Neural cell (in vitro differentiated cells): Measurements from ENCODE around the gene TTLL5. TPM values are rescaled to one million over a fixed set of nuclear protein-coding genes. Genes with fewer than 3 reads are reported as not detected.

ENCODE experiments used
- H2AFZ ChIP-seq: fragments of 200-600, 300-800 bp; sonication (generic), shearing (Covaris generic); 2 replicates; pipeline ENCODE4 v1.6.0; 2014; ENCODE audit warnings: low read depth, mild to moderate bottlenecking, antibody characterized with exemption, low read length, moderate library complexity
- H3F3A ChIP-seq: fragments of 200-600 bp; shearing (Covaris generic); 2 replicates; pipeline ENCODE4 v1.6.1; 2016; ENCODE audit warnings: mild to moderate bottlenecking, moderate library complexity, mixed read lengths, antibody characterized with exemption, low read length; ENCODE audit not compliant: insufficient read depth, poor library complexity, severe bottlenecking
- H3K27ac ChIP-seq: fragments of 200-600, 300-800 bp; sonication (generic), shearing (Covaris generic); 2 replicates; pipeline ENCODE4 v1.5.1; 2014; ENCODE audit warnings: mild to moderate bottlenecking, low read length, moderate library complexity
- H3K27me3 ChIP-seq: fragments of 300-800, 200-600 bp; sonication (generic), shearing (Covaris generic); 2 replicates; pipeline ENCODE4 v1.6.0; 2014; ENCODE audit warnings: mild to moderate bottlenecking, low read depth, low read length, moderate library complexity; ENCODE audit not compliant: insufficient read depth
- H3K36me3 ChIP-seq: fragments of 300-800, 200-600 bp; sonication (generic), shearing (Covaris generic); 2 replicates; pipeline ENCODE4 v1.5.1; 2014; ENCODE audit warnings: mild to moderate bottlenecking, antibody characterized with exemption, low read length, moderate library complexity; ENCODE audit not compliant: insufficient read depth
- H3K4me2 ChIP-seq: fragments of 300-800, 200-600 bp; sonication (generic), shearing (Covaris generic); 2 replicates; pipeline ENCODE4 v1.6.0; 2014; ENCODE audit warnings: mild to moderate bottlenecking, low read length
- H3K4me3 ChIP-seq: fragments of 300-800, 200-600 bp; sonication (generic), shearing (Covaris generic); 2 replicates; pipeline ENCODE4 v1.5.1; 2014; ENCODE audit warnings: mild to moderate bottlenecking, low read length, moderate library complexity
- H3K79me2 ChIP-seq: fragments of 200-600 bp; shearing (Covaris generic); replicated peaks from 2 replicates; pipeline ENCODE4 v1.6.0; 2014; ENCODE audit warnings: mild to moderate bottlenecking, low read length, moderate library complexity; ENCODE audit not compliant: insufficient read depth
- H3K9ac ChIP-seq: fragments of 300-800, 200-600 bp; sonication (generic), shearing (Covaris generic); 2 replicates; pipeline ENCODE4 v1.6.1; 2016; ENCODE audit warnings: mild to moderate bottlenecking, low read length, mixed read lengths
- H3K9me2 ChIP-seq: fragments of 200-600 bp; shearing (Covaris generic); 2 replicates; pipeline ENCODE4 v1.6.1; 2016; ENCODE audit warnings: mild to moderate bottlenecking, low read length, mixed read lengths; ENCODE audit not compliant: insufficient read depth
- H3K9me3 ChIP-seq: fragments of 200-600, 300-800 bp; sonication (generic), shearing (Covaris generic); 2 replicates; pipeline ENCODE4 v1.6.1; 2016; ENCODE audit warnings: mild to moderate bottlenecking, mixed run types, low read length, moderate library complexity, mixed read lengths
- H4K20me1 ChIP-seq: fragments of 200-600 bp; shearing (Covaris generic); 2 replicates; pipeline ENCODE4 v1.6.1; 2016; ENCODE audit warnings: mild to moderate bottlenecking, mixed run types; ENCODE audit not compliant: insufficient read depth
- CTCF ChIP-seq: fragments of 450-650 bp; IDR thresholded peaks from 2 replicates; pipeline ENCODE4 v1.5.1; 2014; ENCODE audit warnings: antibody characterized with exemption, mild to moderate bottlenecking, moderate library complexity; ENCODE audit not compliant: poor library complexity, severe bottlenecking
- EP300 ChIP-seq: fragments of 450-650 bp; conservative IDR thresholded peaks from 2 replicates; pipeline ENCODE4 v1.6.1; 2014; ENCODE audit warnings: antibody characterized with exemption, mild to moderate bottlenecking, moderate library complexity; ENCODE audit not compliant: poor library complexity, severe bottlenecking
- EZH2 ChIP-seq: fragments of 200-600, 300-800 bp; shearing (Covaris generic), sonication (generic); IDR thresholded peaks from 2 replicates; pipeline ENCODE4 v1.6.1; 2014; ENCODE audit warnings: antibody characterized with exemption, low read length, borderline replicate concordance, mild to moderate bottlenecking; ENCODE audit not compliant: insufficient read depth, poor library complexity, severe bottlenecking
- MXI1 ChIP-seq: fragments of 450-650 bp; conservative IDR thresholded peaks from 2 replicates; pipeline ENCODE4 v1.6.1; 2014; ENCODE audit warnings: antibody characterized with exemption, mild to moderate bottlenecking; ENCODE audit not compliant: poor library complexity, severe bottlenecking
- POLR2AphosphoS5 ChIP-seq: IDR thresholded peaks from 2 replicates; pipeline ENCODE4 v1.6.1; 2012
- RAD21 ChIP-seq: fragments of 450-650 bp; conservative IDR thresholded peaks from 2 replicates; pipeline ENCODE4 v1.6.1; 2014; ENCODE audit warnings: antibody characterized with exemption, mild to moderate bottlenecking, moderate library complexity
- REST ChIP-seq: IDR thresholded peaks from 2 replicates; pipeline ENCODE4 v1.6.1; 2012; ENCODE audit warnings: borderline replicate concordance
- SMC3 ChIP-seq: fragments of 450-650 bp; conservative IDR thresholded peaks from 2 replicates; pipeline ENCODE4 v1.6.1; 2014; ENCODE audit warnings: antibody characterized with exemption, mild to moderate bottlenecking, moderate library complexity; ENCODE audit not compliant: poor library complexity
- TAF1 ChIP-seq: IDR thresholded peaks from 2 replicates; pipeline ENCODE4 v1.6.1; 2012; ENCODE audit warnings: low read depth
- polyA plus RNA-seq: library from polyadenylated mRNA; depleted of rRNA; stranded (reverse); fragments of >200 nt; gene quantifications from 2 replicates; pipeline ENCODE4 v1.2.3, GENCODE V29; 2014

Gene TTLL5
- polyA plus RNA-seq, 1 donor from 2014 or later, result 8.2 TPM

GRCh38 chr14:75757644-75758402 lies 96.8 kb downstream of the TTLL5 start:
- H3K36me3 ChIP-seq, result no peaks in the 10 kb centered on the region
- H2AFZ ChIP-seq, result no peak overlapping the region
- no peaks in the 10 kb centered on the region for H3K27me3 ChIP-seq
- H3K9me2 ChIP-seq, result no peaks in the 10 kb centered on the region
- H3K9ac ChIP-seq, result no peak overlapping the region
- H3K79me2 ChIP-seq, result no peaks in the 10 kb centered on the region
- H3K27ac ChIP-seq, result no peak overlapping the region
- H3K4me3 ChIP-seq, result no peak overlapping the region
- H3K9me3 ChIP-seq, result no peaks in the 10 kb centered on the region
- H3K4me2 ChIP-seq, result no peak overlapping the region
- H4K20me1 ChIP-seq, result no peaks in the 10 kb centered on the region
- no peaks in the 10 kb centered on the region for H3F3A ChIP-seq
- TF ChIP-seq SMC3 (no peak), POLR2AphosphoS5 (no peak), TAF1 (no peak), EZH2 (no peak), RAD21 (no peak), EP300 (no peak), MXI1 (no peak), REST (no peak), CTCF (no peak)

- no peak overlapping the region for H3K4me3 ChIP-seq
- no peak overlapping the region for H3K27ac ChIP-seq
- no peaks in the 10 kb centered on the region for H3K36me3 ChIP-seq
- H3K79me2 ChIP-seq, result no peaks in the 10 kb centered on the region
- H3K9me2 ChIP-seq, result no peaks in the 10 kb centered on the region
- H4K20me1 ChIP-seq, result no peaks in the 10 kb centered on the region
- no peaks in the 10 kb centered on the region for H3K27me3 ChIP-seq
- no peak for TF ChIP-seq MXI1
- no peak for TF ChIP-seq EP300
- no peak for TF ChIP-seq RAD21
- TF ChIP-seq SMC3, result no peak
- TF ChIP-seq EZH2, result no peak
- no peak for TF ChIP-seq POLR2AphosphoS5
- TF ChIP-seq TAF1, result no peak
- TF ChIP-seq REST, result no peak
- no peak for TF ChIP-seq CTCF
- no peaks in the 10 kb centered on the region for H3K9me3 ChIP-seq
- no peak overlapping the region for H3K4me2 ChIP-seq
- no peaks in the 10 kb centered on the region for H3F3A ChIP-seq
- H2AFZ ChIP-seq, result no peak overlapping the region
- no peak overlapping the region for H3K9ac ChIP-seq
Measured at GRCh38 chr14:75764020-75764419, 103.0 kb downstream of the TTLL5 start.
